Suprapubic skin (tissue), 4 donors: ENCODE measurements around the gene ZNF467.

Source experiments
- POLR2A ChIP-seq, 2 donors: fragments of 450-650 bp; IDR thresholded peaks; one replicate each; pipeline ENCODE4 v1.6.1; 2017; ENCODE audit warnings: antibody characterized with exemption in 2 of 2, mild to moderate bottlenecking in 2 of 2, moderate library complexity in 2 of 2
- POLR2AphosphoS5 ChIP-seq, 3 donors: sonication (generic); formaldehyde crosslinking; IDR thresholded peaks; one replicate each; pipeline ENCODE4 v1.6.1; 2017; ENCODE audit warnings: antibody characterized with exemption in 3 of 3
- TF ChIP-seq, protein P1 (sequence below), 2 donors: fragments of 200-600 bp in 1 of 2; fragments of 450-650 bp in 1 of 2; sonication (generic) in 1 of 2; IDR thresholded peaks; one replicate each; pipeline ENCODE4 v1.5.1; 2016 to 2019; ENCODE audit warnings: antibody characterized with exemption in 2 of 2, mild to moderate bottlenecking in 1 of 2, moderate library complexity in 1 of 2

DNA sequence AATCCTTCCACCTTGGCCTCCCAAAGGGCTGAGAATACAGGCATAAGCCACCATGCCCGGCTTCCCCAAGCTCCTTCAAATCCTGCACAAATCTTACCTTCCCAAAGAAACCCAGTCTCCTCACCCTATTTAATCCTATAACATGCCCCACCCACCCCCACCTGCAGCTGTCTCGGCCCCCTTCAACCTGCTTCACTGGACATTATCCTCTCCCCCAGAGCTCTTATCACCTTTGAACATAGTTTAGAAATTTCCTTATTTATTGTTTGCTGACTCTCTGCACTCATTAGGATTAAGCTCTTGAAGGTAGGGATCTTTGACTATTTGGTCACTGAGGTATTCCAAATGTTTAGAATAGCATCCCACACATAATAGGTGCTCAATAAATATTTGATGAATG, 3.5 kb downstream of the ZNF467 start:
- TF ChIP-seq, protein P1, sequence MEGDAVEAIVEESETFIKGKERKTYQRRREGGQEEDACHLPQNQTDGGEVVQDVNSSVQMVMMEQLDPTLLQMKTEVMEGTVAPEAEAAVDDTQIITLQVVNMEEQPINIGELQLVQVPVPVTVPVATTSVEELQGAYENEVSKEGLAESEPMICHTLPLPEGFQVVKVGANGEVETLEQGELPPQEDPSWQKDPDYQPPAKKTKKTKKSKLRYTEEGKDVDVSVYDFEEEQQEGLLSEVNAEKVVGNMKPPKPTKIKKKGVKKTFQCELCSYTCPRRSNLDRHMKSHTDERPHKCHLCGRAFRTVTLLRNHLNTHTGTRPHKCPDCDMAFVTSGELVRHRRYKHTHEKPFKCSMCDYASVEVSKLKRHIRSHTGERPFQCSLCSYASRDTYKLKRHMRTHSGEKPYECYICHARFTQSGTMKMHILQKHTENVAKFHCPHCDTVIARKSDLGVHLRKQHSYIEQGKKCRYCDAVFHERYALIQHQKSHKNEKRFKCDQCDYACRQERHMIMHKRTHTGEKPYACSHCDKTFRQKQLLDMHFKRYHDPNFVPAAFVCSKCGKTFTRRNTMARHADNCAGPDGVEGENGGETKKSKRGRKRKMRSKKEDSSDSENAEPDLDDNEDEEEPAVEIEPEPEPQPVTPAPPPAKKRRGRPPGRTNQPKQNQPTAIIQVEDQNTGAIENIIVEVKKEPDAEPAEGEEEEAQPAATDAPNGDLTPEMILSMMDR (IDR thresholded peaks at IDR 0.05), result no peak
- TF ChIP-seq POLR2A (IDR thresholded peaks at IDR 0.05) (no peak), POLR2AphosphoS5 (IDR thresholded peaks at IDR 0.05) (no peak)
